Stimulated activated CD4-positive, alpha-beta T cell treated with anti-CD3 and anti-CD28 coated beads, Interleukin-15, amount 100 ng/mL, for 48 hours (primary cell): ENCODE measurements around the gene GPR84.
"Not testable (repeated sequence)": the region's sequence is repeated elsewhere in the genome, so short reads cannot be mapped to it uniquely, and the experiment has no call there.

Experiments
- DNase-seq, 2 donors: peaks; one replicate each; pipeline ENCODE4 v3.0.0-alpha.2; 2020; ENCODE audit warnings: low read depth in 2 of 2

GPR84 gene

GRCh38 chr12:54356228-54356627 lies 8.1 kb downstream of the GPR84 start:
- DNase-seq: no peak

- no peak for DNase-seq
Observed at GRCh38 chr12:54355104-54355815, 9.0 kb downstream of the GPR84 start.

- DNase-seq: not testable (repeated sequence)
Observed at GRCh38 chr12:54354271-54354670, 10.0 kb downstream of the GPR84 start.

GRCh38 chr12:54352891-54353874 lies 11.1 kb downstream of the GPR84 start:
- no peak for DNase-seq

GRCh38 chr12:54352022-54352531 lies 12.2 kb downstream of the GPR84 start:
- DNase-seq: peak; percentile 31 to 32

- no peak for DNase-seq
Observed at GRCh38 chr12:54351341-54351740, 12.9 kb downstream of the GPR84 start.

GRCh38 chr12:54350743-54351142 lies 13.5 kb downstream of the GPR84 start:
- no peak for DNase-seq

GRCh38 chr12:54349679-54350078 lies 14.6 kb downstream of the GPR84 start:
- no peak for DNase-seq

- no peak for DNase-seq
Observed at GRCh38 chr12:54349036-54349435, 15.2 kb downstream of the GPR84 start.

GRCh38 chr12:54341378-54342300 lies 22.6 kb downstream of the GPR84 start:
- DNase-seq: no peak

- DNase-seq: no peak
Observed at GRCh38 chr12:54340846-54341245, 23.4 kb downstream of the GPR84 start.

GRCh38 chr12:54338698-54339296 lies 25.5 kb downstream of the GPR84 start:
- no peak for DNase-seq

- no peak for DNase-seq
Observed at GRCh38 chr12:54337854-54338650, 26.2 kb downstream of the GPR84 start.

- DNase-seq: no peak
Observed at GRCh38 chr12:54337280-54337842, 26.9 kb downstream of the GPR84 start.

- DNase-seq: no peak
Observed at GRCh38 chr12:54333420-54334034, 30.8 kb downstream of the GPR84 start.

- no peak for DNase-seq
Observed at GRCh38 chr12:54331461-54331860, 32.8 kb downstream of the GPR84 start.

- no peak for DNase-seq
Observed at GRCh38 chr12:54330442-54330841, 33.8 kb downstream of the GPR84 start.

GRCh38 chr12:54329759-54330158 lies 34.5 kb downstream of the GPR84 start:
- no peak for DNase-seq

GRCh38 chr12:54328595-54329337 lies 35.5 kb downstream of the GPR84 start:
- no peak for DNase-seq
